GM12878 (cell line): ENCODE measurements around the gene SLC28A2. TPM values are rescaled to one million over a fixed set of nuclear protein-coding genes. Genes with fewer than 3 reads are reported as not detected.

ENCODE experiments used
- ATAC-seq: fragments of 200-7000 bp; cut with Tn5 transposase; 3 replicates; pipeline ENCODE4 v1.9.1; 2020; ENCODE audit warnings: mild to moderate bottlenecking, moderate library complexity
- BruUV-seq: library from RNA; stranded (reverse); fragments of 400-500 nt; replicated peaks from 2 replicates; lab custom pipeline; 2021; lab: Mats Ljungman, UMichigan
- CTCF ChIA-PET: fragments of 300-600 bp; sonication (Branson Sonifier 250); formaldehyde crosslinking; extraction: SDS; loops from one replicate; lab custom pipeline; 2021; ENCODE audit warnings: inconsistent platforms; lab: Yijun Ruan, JAX
- POLR2A ChIA-PET: fragments of 350-600 bp; formaldehyde crosslinking; extraction: SDS; loops from one replicate; lab custom pipeline; 2021; ENCODE audit warnings: inconsistent platforms; lab: Charles Lee
- RAD21 ChIA-PET: fragments of 300-600 bp; sonication (Branson Sonifier 250); formaldehyde crosslinking; loops from one replicate; lab custom pipeline; 2023; ENCODE audit warnings: antibody characterized with exemption; ENCODE audit not compliant: unreplicated experiment; lab: Charles Lee
- SMC1A ChIA-PET: fragments of 300-600 bp; sonication (Branson Sonifier 250); formaldehyde crosslinking; loops from one replicate; lab custom pipeline; 2023; ENCODE audit not compliant: unreplicated experiment, uncharacterized antibody; lab: Charles Lee
- DNase-seq: peaks from one replicate; pipeline ENCODE4 v3.0.0-alpha.2; 2011; ENCODE audit warnings: low read depth, low spot score
- FAIRE-seq: peaks from 3 replicates; lab custom pipeline; 2011; peaks lifted over from hg19 to GRCh38; lab: Jason Lieb, UNC
- H2AFZ ChIP-seq: 2 replicates; pipeline ENCODE4 v1.6.0; 2011; ENCODE audit warnings: low read depth, low read length, control low read depth; ENCODE audit not compliant: control insufficient read depth
- H3K27ac ChIP-seq: 2 replicates; pipeline ENCODE4 v1.5.1; 2011; ENCODE audit warnings: control low read depth; ENCODE audit not compliant: control insufficient read depth, insufficient read depth
- H3K27me3 ChIP-seq, 2 experiments: replicated peaks in 1 of 2; 2 replicates each; pipeline versions ENCODE4 v1.6.0 to v1.6.1; 2011; ENCODE audit warnings: low read length in 1 of 2; ENCODE audit not compliant: control insufficient read depth in 2 of 2, insufficient read depth in 2 of 2
- H3K36me3 ChIP-seq, 2 experiments: 2 replicates each; pipeline ENCODE4 v1.5.1; 2011; ENCODE audit warnings: low read length in 1 of 2; ENCODE audit not compliant: control insufficient read depth in 2 of 2, insufficient read depth in 2 of 2
- H3K4me1 ChIP-seq: 2 replicates; pipeline ENCODE4 v1.6.1; 2011; ENCODE audit warnings: mild to moderate bottlenecking, low read length, moderate library complexity, mixed read lengths; ENCODE audit not compliant: control insufficient read depth, insufficient read depth
- H3K4me2 ChIP-seq: 2 replicates; pipeline ENCODE4 v1.6.0; 2011; ENCODE audit warnings: control low read depth; ENCODE audit not compliant: control insufficient read depth, insufficient read depth
- H3K4me3 ChIP-seq: fragments of 200-600 bp; sonication (generic); 2 replicates; pipeline ENCODE4 v1.5.1; 2016
- H3K79me2 ChIP-seq: 2 replicates; pipeline ENCODE4 v1.6.0; 2011; ENCODE audit warnings: low read length; ENCODE audit not compliant: control insufficient read depth, insufficient read depth
- H3K9ac ChIP-seq: 2 replicates; pipeline ENCODE4 v1.8.0; 2011; ENCODE audit warnings: low read length, control low read depth, mixed read lengths; ENCODE audit not compliant: control insufficient read depth, insufficient read depth
- H3K9me3 ChIP-seq: replicated peaks from 3 replicates; pipeline ENCODE4 v1.5.1; 2011; ENCODE audit warnings: mild to moderate bottlenecking, low read length; ENCODE audit not compliant: control insufficient read depth, insufficient read depth
- H4K20me1 ChIP-seq: 2 replicates; pipeline ENCODE4 v1.6.0; 2011; ENCODE audit not compliant: control insufficient read depth, insufficient read depth
- CBFB ChIP-seq: IDR thresholded peaks from 2 replicates; pipeline ENCODE4 v1.6.1; 2016; ENCODE audit warnings: antibody characterized with exemption, low read depth
- EP300 ChIP-seq, 2 experiments: fragments of 150-350 bp in 1 of 2; IDR thresholded peaks; 2 replicates each; pipeline ENCODE4 v1.6.1; 2011 to 2012; ENCODE audit warnings: low read depth in 2 of 2, low read length in 2 of 2, borderline replicate concordance in 1 of 2, improper control_type of control experiment in 1 of 2, inconsistent platforms in 1 of 2; ENCODE audit not compliant: control insufficient read depth in 1 of 2
- GATAD2B ChIP-seq: fragments of 450-650 bp; conservative IDR thresholded peaks from 2 replicates; pipeline ENCODE4 v1.6.1; 2017; ENCODE audit warnings: low read depth, mild to moderate bottlenecking, moderate library complexity
- IKZF2 ChIP-seq, 2 experiments: fragments of 450-650 bp; IDR thresholded peaks; 2 replicates each; pipeline ENCODE4 v1.6.1; 2017; ENCODE audit warnings: mild to moderate bottlenecking in 2 of 2, moderate library complexity in 2 of 2
- LARP7 ChIP-seq: fragments of 450-650 bp; IDR thresholded peaks from 2 replicates; pipeline ENCODE4 v1.6.1; 2017; ENCODE audit warnings: mild to moderate bottlenecking
- MXI1 ChIP-seq: fragments of 150-350 bp; IDR thresholded peaks from 2 replicates; pipeline ENCODE4 v1.6.1; 2011; ENCODE audit warnings: low read depth, mild to moderate bottlenecking, inconsistent platforms, low read length, improper control_type of control experiment
- RAD21 ChIP-seq: IDR thresholded peaks from 2 replicates; pipeline ENCODE4 v1.6.1; 2011; ENCODE audit warnings: mild to moderate bottlenecking, low read depth, low read length, moderate library complexity; ENCODE audit not compliant: insufficient read depth
- RELA ChIP-seq: fragments of 450-650 bp; IDR thresholded peaks from 2 replicates; pipeline ENCODE4 v1.8.0; 2014; ENCODE audit warnings: borderline replicate concordance; ENCODE audit not compliant: partially characterized antibody
- SIN3A ChIP-seq: IDR thresholded peaks from 2 replicates; pipeline ENCODE4 v1.6.1; 2012; ENCODE audit warnings: low read depth, low read length, improper control_type of control experiment
- ZNF384 ChIP-seq: IDR thresholded peaks from 2 replicates; pipeline ENCODE4 v1.6.1; 2012; ENCODE audit warnings: low read depth, mild to moderate bottlenecking, low read length, improper control_type of control experiment, borderline replicate concordance
- WGBS: methylation state at CpG from one replicate; pipeline ENCODE4 v1.1.6; 2016; ENCODE audit warnings: low lambda C conversion rate; ENCODE audit not compliant: insufficient replicate concordance, insufficient coverage; ENCODE audit errors: missing lambda C conversion rate; 5-methylcytosine and 5-hydroxymethylcytosine counted together
- in situ Hi-C: fragments of 300-500 bp; cut with MboI; formaldehyde crosslinking; loops from 9 replicates; pipeline ENCODE4 v1.14.3; 2018; ENCODE audit warnings: mixed read lengths
- intact Hi-C: fragments of 100-400 bp; cut with micrococcal nuclease; formaldehyde crosslinking; loops from one replicate; pipeline ENCODE4 v1.14.2; 2022; ENCODE audit not compliant: unreplicated experiment
- polyA plus RNA-seq, 11 experiments: library from polyadenylated mRNA; depleted of rRNA in 4 of 11; unstranded in 6 of 11; stranded (reverse) in 5 of 11; fragments of >200 nt; fragmentation: Nextera tagmentation in 4 of 11; fragmentation: Illumina TruSeq in 1 of 11; extraction: Ambion mirVana in 4 of 11; extraction: Trizol in 1 of 11; gene quantifications; 1 replicate in 1 of 11; 2 replicates in 10 of 11; pipeline versions ENCODE4 v1.2.1 to v1.2.3, GENCODE V29; 2011 to 2016; ENCODE audit warnings: inconsistent platforms in 2 of 11, missing spikeins in 2 of 11, low read depth in 1 of 11
- total RNA-seq, 4 experiments: library from RNA; depleted of rRNA in 3 of 4; stranded (reverse); fragments of >200 nt in 3 of 4; fragmentation: Illumina TruSeq in 1 of 4; extraction: Trizol in 1 of 4; gene quantifications; 2 replicates each; pipeline versions ENCODE4 v1.2.1 to v1.2.3, GENCODE V29; 2013 to 2021
- TF ChIP-seq, protein P1 (sequence below): fragments of 450-650 bp; IDR thresholded peaks from 2 replicates; pipeline ENCODE4 v1.6.1; 2016; ENCODE audit warnings: mild to moderate bottlenecking

SLC28A2 gene
- total and polyA plus RNA-seq, 10 of the 15 experiments (the other 5 are each of a cell fraction or from before 2014, with no cell fraction given), result 0.02 to 0.21 (median 0.14) TPM; not detected in 6

DNA sequence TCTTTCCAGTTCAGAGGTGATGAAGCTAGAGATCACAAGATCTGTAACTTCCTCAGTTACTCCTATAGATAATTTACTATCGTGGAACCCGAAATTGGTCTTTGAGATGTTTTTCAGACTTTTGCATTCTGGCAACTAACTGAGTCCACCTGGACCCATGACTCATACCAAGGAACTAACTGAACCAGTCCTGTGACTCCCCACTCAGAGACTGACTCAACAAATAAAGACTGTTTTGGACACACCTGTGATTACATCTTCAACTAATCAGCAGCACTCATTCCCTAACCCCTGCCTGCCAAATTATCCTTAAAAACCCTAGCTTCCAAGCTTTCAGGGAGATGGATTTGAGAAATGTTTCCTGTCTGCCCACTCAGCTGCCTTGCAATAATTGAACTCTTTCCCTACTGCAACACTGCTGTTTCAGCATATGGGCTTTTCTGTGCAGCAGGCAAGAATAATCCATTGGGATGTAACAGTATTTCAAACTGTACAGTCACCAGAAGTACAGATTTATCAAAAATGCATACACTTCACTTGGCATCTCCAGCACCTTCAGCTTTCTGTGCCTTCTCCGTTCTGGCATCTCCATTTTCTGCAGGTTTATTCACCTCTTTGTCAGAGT, 68.7 kb downstream of the SLC28A2 start:
- Histone ChIP-seq H2AFZ (no peak overlapping the region), H3K27me3 (no peaks in the 10 kb centered on the region), H3K4me1 (no peaks in the 10 kb centered on the region), H3K79me2 (no peaks in the 10 kb centered on the region), H3K9me3 (no peaks in the 10 kb centered on the region; the same call in 2 of the 3 replicates), H4K20me1 (no peaks in the 10 kb centered on the region), H3K4me2 (no peak overlapping the region), H3K4me3 (no peak overlapping the region), H3K27ac (no peak overlapping the region), H3K36me3 (no peaks in the 10 kb centered on the region), H3K9ac (no peak overlapping the region)
- TF ChIP-seq EP300 (IDR thresholded peaks at IDR 0.05; ENCODE audit: borderline replicate concordance in 1 of 2, control insufficient read depth in 1 of 2, low read depth in 2 of 2, low read length in 2 of 2) (no peak), LARP7 (no peak), RELA (no peak), ZNF384 (no peak), MXI1 (no peak), RAD21 (no peak), SIN3A (no peak), IKZF2 (IDR thresholded peaks at IDR 0.05) (no peak), CBFB (no peak), GATAD2B (no peak)
- TF ChIP-seq, protein P1, sequence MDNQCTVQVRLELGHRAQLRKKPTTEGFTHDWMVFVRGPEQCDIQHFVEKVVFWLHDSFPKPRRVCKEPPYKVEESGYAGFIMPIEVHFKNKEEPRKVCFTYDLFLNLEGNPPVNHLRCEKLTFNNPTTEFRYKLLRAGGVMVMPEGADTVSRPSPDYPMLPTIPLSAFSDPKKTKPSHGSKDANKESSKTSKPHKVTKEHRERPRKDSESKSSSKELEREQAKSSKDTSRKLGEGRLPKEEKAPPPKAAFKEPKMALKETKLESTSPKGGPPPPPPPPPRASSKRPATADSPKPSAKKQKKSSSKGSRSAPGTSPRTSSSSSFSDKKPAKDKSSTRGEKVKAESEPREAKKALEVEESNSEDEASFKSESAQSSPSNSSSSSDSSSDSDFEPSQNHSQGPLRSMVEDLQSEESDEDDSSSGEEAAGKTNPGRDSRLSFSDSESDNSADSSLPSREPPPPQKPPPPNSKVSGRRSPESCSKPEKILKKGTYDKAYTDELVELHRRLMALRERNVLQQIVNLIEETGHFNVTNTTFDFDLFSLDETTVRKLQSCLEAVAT, result no peak
- in situ Hi-C loops (no loop called here), intact Hi-C loops (no loop called here)
- no TSS peak for BruUV-seq
- ChIA-PET SMC1A (interaction anchor here (0.6 to 1.6 kb wide), 5 partner anchors 11 to 42 kb away, joined by 3 to 4 read pairs (median 3); no protein-coding TSS in a partner anchor), CTCF (interaction anchor here (0.6 to 1.5 kb wide), 7 partner anchors 13 to 203 kb away, joined by 3 to 4 read pairs (median 3); no protein-coding TSS in a partner anchor), POLR2A (no interaction called here), RAD21 (interaction anchor here (1.7 kb wide), 1 partner anchor 21 kb away, joined by 4 read pairs; no protein-coding TSS in a partner anchor)
- WGBS, result 66% methylated on average over 3 of the region's 3 CpGs
- FAIRE-seq (no peak), DNase-seq (no peak), ATAC-seq (no peak)
